IMR-90 (cell line): ENCODE data around the gene PRKCSH. TPM values are rescaled to one million over a fixed set of nuclear protein-coding genes. Genes with fewer than 3 reads are reported as not detected.

Source experiments
- ATAC-seq: fragments of 200-7000 bp; cut with Tn5 transposase; 2 replicates; pipeline ENCODE4 v1.9.1; 2020; ENCODE audit warnings: low read depth, mild to moderate bottlenecking, moderate library complexity
- BruUV-seq: library from RNA; stranded (reverse); fragments of 400-500 nt; replicated peaks from 2 replicates; lab custom pipeline; 2021; lab: Mats Ljungman, UMichigan
- CTCF ChIA-PET: fragments of 300-600 bp; formaldehyde crosslinking; extraction: SDS; loops from one replicate; lab custom pipeline; 2021; ENCODE audit warnings: antibody characterized with exemption; lab: Yijun Ruan, JAX
- POLR2A ChIA-PET: fragments of 300-600 bp; sonication (Branson Sonifier 250); formaldehyde crosslinking; loops from one replicate; lab custom pipeline; 2022; ENCODE audit warnings: antibody characterized with exemption; ENCODE audit not compliant: unreplicated experiment; lab: Charles Lee
- DNase-seq: peaks from one replicate; pipeline ENCODE4 v3.0.0; 2013
- H2AFZ ChIP-seq: replicated peaks from 2 replicates; pipeline ENCODE3; 2013; ENCODE audit warnings: low read length, mild to moderate bottlenecking; ENCODE audit not compliant: poor library complexity
- H2AK5ac ChIP-seq: 2 replicates; pipeline ENCODE4 v1.6.1; 2013; ENCODE audit warnings: low read depth, low read length, inconsistent platforms
- H2AK9ac ChIP-seq: replicated peaks from 2 replicates; pipeline ENCODE3; 2013; ENCODE audit warnings: mild to moderate bottlenecking, low read depth, low read length, moderate library complexity; ENCODE audit not compliant: poor library complexity
- H2BK120ac ChIP-seq: 2 replicates; pipeline ENCODE4 v1.6.1; 2013; ENCODE audit warnings: low read depth, low read length, inconsistent platforms
- H2BK15ac ChIP-seq: 3 replicates; pipeline ENCODE4 v1.6.1; 2013; ENCODE audit warnings: low read depth, low read length, inconsistent platforms
- H2BK20ac ChIP-seq: 2 replicates; pipeline ENCODE4 v1.6.1; 2013; ENCODE audit warnings: low read depth, mild to moderate bottlenecking, inconsistent platforms, low read length, moderate library complexity
- H2BK5ac ChIP-seq: 2 replicates; pipeline ENCODE4 v1.6.1; 2013; ENCODE audit warnings: mild to moderate bottlenecking, low read depth, low read length, inconsistent platforms; ENCODE audit not compliant: poor library complexity, severe bottlenecking
- H3K14ac ChIP-seq: replicated peaks from 2 replicates; pipeline ENCODE4 v1.6.1; 2013; ENCODE audit warnings: low read depth, low read length, inconsistent platforms
- H3K18ac ChIP-seq: 2 replicates; pipeline ENCODE4 v1.6.1; 2013; ENCODE audit warnings: low read depth, low read length, control low read depth
- H3K23ac ChIP-seq: 2 replicates; pipeline ENCODE4 v1.6.1; 2013; ENCODE audit warnings: low read depth, low read length, inconsistent platforms
- H3K27ac ChIP-seq: 2 replicates; pipeline ENCODE4 v1.5.1; 2013; ENCODE audit warnings: mild to moderate bottlenecking, control low read depth, low read length; ENCODE audit not compliant: insufficient read depth
- H3K27me3 ChIP-seq: 2 replicates; pipeline ENCODE4 v1.6.1; 2013; ENCODE audit warnings: low read length; ENCODE audit not compliant: control insufficient read depth, insufficient read depth
- H3K36me3 ChIP-seq: 2 replicates; pipeline ENCODE4 v1.6.1; 2013; ENCODE audit warnings: low read length, mixed read lengths; ENCODE audit not compliant: control insufficient read depth, insufficient read depth
- H3K4ac ChIP-seq: 2 replicates; pipeline ENCODE4 v1.6.1; 2013; ENCODE audit warnings: low read depth, low read length, inconsistent platforms
- H3K4me1 ChIP-seq: 2 replicates; pipeline ENCODE4 v1.6.1; 2013; ENCODE audit warnings: low read length, mixed read lengths; ENCODE audit not compliant: control insufficient read depth, insufficient read depth
- H3K4me2 ChIP-seq: 2 replicates; pipeline ENCODE4 v1.6.1; 2013; ENCODE audit warnings: low read depth, mild to moderate bottlenecking, control low read depth, low read length, moderate library complexity
- H3K4me3 ChIP-seq: 2 replicates; pipeline ENCODE4 v1.5.1; 2013; ENCODE audit warnings: low read depth, mild to moderate bottlenecking, control low read depth, low read length, moderate library complexity; ENCODE audit not compliant: insufficient read depth
- H3K56ac ChIP-seq: 2 replicates; pipeline ENCODE4 v1.6.1; 2013; ENCODE audit warnings: low read length, inconsistent platforms; ENCODE audit not compliant: insufficient read depth; ENCODE audit errors: extremely low read depth
- H3K79me1 ChIP-seq, 2 experiments: 2 replicates each; pipeline ENCODE4 v1.6.1; 2013; ENCODE audit warnings: low read length in 2 of 2, inconsistent platforms in 1 of 2, low read depth in 1 of 2
- H3K9ac ChIP-seq: 2 replicates; pipeline ENCODE4 v1.6.1; 2013; ENCODE audit warnings: low read depth, low read length, control low read depth
- H3K9me1 ChIP-seq: 2 replicates; pipeline ENCODE4 v1.6.1; 2013; ENCODE audit warnings: low read length, inconsistent platforms; ENCODE audit not compliant: insufficient read depth
- H3K9me3 ChIP-seq: 2 replicates; pipeline ENCODE4 v1.6.1; 2013; ENCODE audit warnings: low read length; ENCODE audit not compliant: control insufficient read depth, insufficient read depth
- H4K20me1 ChIP-seq: 2 replicates; pipeline ENCODE4 v1.6.1; 2013; ENCODE audit warnings: low read length, inconsistent platforms; ENCODE audit not compliant: insufficient read depth
- H4K5ac ChIP-seq: 2 replicates; pipeline ENCODE4 v1.6.1; 2013; ENCODE audit warnings: mild to moderate bottlenecking, low read depth, low read length, control low read depth
- H4K8ac ChIP-seq, 2 experiments: 2 replicates each; pipeline ENCODE4 v1.6.1; 2013; ENCODE audit warnings: low read depth in 2 of 2, low read length in 2 of 2, control low read depth in 1 of 2, inconsistent platforms in 1 of 2
- H4K91ac ChIP-seq: 2 replicates; pipeline ENCODE4 v1.6.1; 2013; ENCODE audit warnings: low read depth, low read length, inconsistent platforms; ENCODE audit not compliant: insufficient read depth
- RCOR1 ChIP-seq: IDR thresholded peaks from 2 replicates; pipeline ENCODE4 v1.6.1; 2012; ENCODE audit warnings: mild to moderate bottlenecking, low read length, improper control_type of control experiment; ENCODE audit not compliant: insufficient replicate concordance
- WGBS, 2 experiments: methylation state at CpG; one replicate each; pipeline versions ENCODE4 v1.1.5 to v1.1.7; 2013; ENCODE audit warnings: missing lambda C conversion rate in 2 of 2; ENCODE audit not compliant: insufficient read length in 1 of 2; ENCODE audit errors: extremely low coverage in 2 of 2; 5-methylcytosine and 5-hydroxymethylcytosine counted together
- dilution Hi-C: fragments of 300-500 bp; cut with HindIII; formaldehyde crosslinking; loops from one replicate; pipeline ENCODE4 v1.14.3; 2018; ENCODE audit warnings: low sequenced_read_pairs; ENCODE audit not compliant: unreplicated experiment
- in situ Hi-C: fragments of 300-500 bp; cut with MboI; formaldehyde crosslinking; loops from 3 replicates; pipeline ENCODE4 v1.14.3; 2019; ENCODE audit warnings: low sequenced_read_pairs, inconsistent platforms, mixed read lengths
- intact Hi-C: fragments of 100-400 bp; cut with micrococcal nuclease; formaldehyde crosslinking; loops from 2 replicates; pipeline ENCODE4 v1.10.0; 2022
- polyA plus RNA-seq, 3 experiments: library from polyadenylated mRNA; depleted of rRNA; stranded (reverse); fragments of >200 nt; gene quantifications; 2 replicates each; pipeline ENCODE4 v1.2.3, GENCODE V29; 2012; ENCODE audit warnings: low replicate concordance in 1 of 3
- total RNA-seq: library from RNA; depleted of rRNA; stranded (reverse); fragments of >200 nt; gene quantifications from 2 replicates; pipeline ENCODE4 v1.2.3, GENCODE V29; 2012

Gene PRKCSH
- total and polyA plus RNA-seq, 2 of the 4 experiments (the other 2 are of a cell fraction) = 36.0 to 252 TPM

- Histone ChIP-seq H2BK120ac (no peak overlapping the region), H2BK15ac (no peak overlapping the region), H3K27ac (no peak overlapping the region), H3K4ac (no peak overlapping the region), H3K23ac (no peak overlapping the region), H3K9ac (no peak overlapping the region), H3K14ac (no peak overlapping the region), H4K5ac (no peak overlapping the region), H3K18ac (no peak overlapping the region), H2BK20ac (no peak overlapping the region), H3K79me1 (no peaks in the 10 kb centered on the region), H4K20me1 (no peaks in the 10 kb centered on the region), H3K36me3 (no peaks in the 10 kb centered on the region), H3K56ac (no peak overlapping the region), H2AFZ (no peak overlapping the region), H3K4me1 (no peaks in the 10 kb centered on the region), H2BK5ac (no peak overlapping the region), H3K4me3 (no peak overlapping the region), H3K9me3 (no peaks in the 10 kb centered on the region), H2AK9ac (no peak overlapping the region), H4K91ac (no peak overlapping the region), H2AK5ac (no peak overlapping the region), H4K8ac (no peak overlapping the region), H3K9me1 (no peaks in the 10 kb centered on the region), H3K27me3 (no peaks in the 10 kb centered on the region; the same call in 1 of the 2 replicates), H3K4me2 (no peak overlapping the region)
- DNase-seq = no peak
- ChIA-PET CTCF (no interaction called here), POLR2A (no interaction called here)
- intact Hi-C loops = no loop called here
- peak; percentile 77 for ATAC-seq
- in situ Hi-C loops = no loop called here
- no TSS peak for BruUV-seq
- no CpG with 5 or more reads among the region's 18 CpGs for WGBS, 2 experiments
- dilution Hi-C loops = no loop called here
- TF ChIP-seq RCOR1 = no peak
Observed at GRCh38 chr19:11457115-11457514, 21.7 kb downstream of the PRKCSH start.
